H1 (cell line): ENCODE measurements around the gene LCA5L. TPM values are rescaled to one million over a fixed set of nuclear protein-coding genes. Genes with fewer than 3 reads are reported as not detected.

Experiments used
- CTCF ChIA-PET: fragments of 300-600 bp; sonication (Branson Sonifier 250); formaldehyde crosslinking; loops from one replicate; lab custom pipeline; 2021; ENCODE audit not compliant: partially characterized antibody; lab: Charles Lee
- POLR2A ChIA-PET: fragments of 300-600 bp; sonication (Branson Sonifier 250); formaldehyde crosslinking; loops from one replicate; lab custom pipeline; 2021; ENCODE audit warnings: inconsistent platforms; ENCODE audit not compliant: partially characterized antibody; lab: Charles Lee
- DNase-seq, 2 experiments: peaks; one replicate each; pipeline versions ENCODE4 v3.0.0 to v3.0.0-alpha.2; 2010 to 2022; ENCODE audit warnings: low spot score in 2 of 2, low read depth in 1 of 2, mixed read lengths in 1 of 2
- FAIRE-seq: peaks from 2 replicates; lab custom pipeline; 2011; peaks lifted over from hg19 to GRCh38; lab: Jason Lieb, UNC
- H2AFZ ChIP-seq: 2 replicates; pipeline ENCODE4 v1.8.1; 2012; ENCODE audit warnings: low read length, inconsistent platforms
- H2AK5ac ChIP-seq: 2 replicates; pipeline ENCODE4 v1.6.1; 2013; ENCODE audit warnings: low read depth, low read length
- H2BK120ac ChIP-seq: replicated peaks from 2 replicates; pipeline ENCODE3; 2013; ENCODE audit warnings: low read depth, low read length, inconsistent platforms
- H2BK12ac ChIP-seq: 2 replicates; pipeline ENCODE4 v1.6.1; 2013; ENCODE audit warnings: low read depth, low read length
- H2BK15ac ChIP-seq: 2 replicates; pipeline ENCODE4 v1.6.1; 2013; ENCODE audit warnings: low read length
- H2BK20ac ChIP-seq: 2 replicates; pipeline ENCODE4 v1.6.1; 2013; ENCODE audit warnings: low read length
- H2BK5ac ChIP-seq: 2 replicates; pipeline ENCODE4 v1.6.1; 2013; ENCODE audit warnings: low read depth, low read length
- H3K14ac ChIP-seq: 2 replicates; pipeline ENCODE4 v1.6.1; 2013; ENCODE audit warnings: inconsistent platforms; ENCODE audit not compliant: insufficient read length
- H3K18ac ChIP-seq: 2 replicates; pipeline ENCODE4 v1.6.1; 2013; ENCODE audit warnings: low read length; ENCODE audit errors: extremely low read depth
- H3K23ac ChIP-seq: 2 replicates; pipeline ENCODE4 v1.6.1; 2013; ENCODE audit warnings: inconsistent platforms; ENCODE audit not compliant: insufficient read length
- H3K23me2 ChIP-seq: 2 replicates; pipeline ENCODE4 v1.6.1; 2013; ENCODE audit warnings: low read depth, low read length
- H3K27ac ChIP-seq: 2 replicates; pipeline ENCODE4 v1.6.1; 2011; ENCODE audit warnings: low read depth, low read length, inconsistent platforms
- H3K27me3 ChIP-seq, 4 experiments: replicated peaks in 1 of 4; 1 replicate in 1 of 4; 2 replicates in 3 of 4; pipeline versions ENCODE4 v1.6.1 to v1.8.1; 2011 to 2013; ENCODE audit warnings: low read length in 3 of 4, mild to moderate bottlenecking in 3 of 4, inconsistent platforms in 2 of 4, mixed read lengths in 2 of 4, moderate library complexity in 1 of 4; ENCODE audit not compliant: control insufficient read depth in 3 of 4, insufficient read depth in 3 of 4; ENCODE audit errors: extremely low read depth in 1 of 4
- H3K36me3 ChIP-seq, 4 experiments: 2 replicates each; pipeline versions ENCODE4 v1.6.1 to v1.8.1; 2011 to 2013; ENCODE audit warnings: mild to moderate bottlenecking in 4 of 4, low read length in 3 of 4, moderate library complexity in 2 of 4, control low read depth in 1 of 4, inconsistent platforms in 1 of 4; ENCODE audit not compliant: insufficient read depth in 4 of 4, control insufficient read depth in 2 of 4
- H3K4ac ChIP-seq: replicated peaks from 2 replicates; pipeline ENCODE3; 2013; ENCODE audit warnings: low read length, low read depth, mixed read lengths, inconsistent platforms; ENCODE audit not compliant: insufficient read length
- H3K4me1 ChIP-seq, 4 experiments: replicated peaks in 1 of 4; 1 replicate in 1 of 4; 2 replicates in 3 of 4; pipeline versions ENCODE4 v1.6.1 to v1.8.1; 2011 to 2013; ENCODE audit warnings: low read length in 3 of 4, inconsistent platforms in 2 of 4, mixed read lengths in 1 of 4; ENCODE audit not compliant: insufficient read depth in 4 of 4, control insufficient read depth in 3 of 4
- H3K4me2 ChIP-seq, 2 experiments: 2 replicates each; pipeline versions ENCODE4 v1.6.1 to v1.8.1; 2011 to 2013; ENCODE audit warnings: low read depth in 2 of 2, low read length in 2 of 2, control low read depth in 1 of 2, inconsistent platforms in 1 of 2, mild to moderate bottlenecking in 1 of 2; ENCODE audit not compliant: insufficient read depth in 1 of 2
- H3K4me3 ChIP-seq, 4 experiments: fragments of 200-600, 300-600 bp in 1 of 4; sonication (generic), shearing (Covaris generic), sonication (Bioruptor Twin) in 1 of 4; 2 replicates each; pipeline versions ENCODE4 v1.5.1 to v1.8.1; 2011 to 2016; ENCODE audit warnings: low read length in 4 of 4, low read depth in 3 of 4, control low read depth in 2 of 4, inconsistent platforms in 2 of 4, mild to moderate bottlenecking in 2 of 4, mixed read lengths in 1 of 4, moderate library complexity in 1 of 4; ENCODE audit not compliant: insufficient read depth in 2 of 4; ENCODE audit errors: extremely low read depth in 1 of 4
- H3K56ac ChIP-seq: replicated peaks from 2 replicates; pipeline ENCODE3; 2013; ENCODE audit warnings: low read depth, mild to moderate bottlenecking, mixed read lengths, low read length, inconsistent platforms; ENCODE audit not compliant: insufficient read length
- H3K79me1 ChIP-seq: 2 replicates; pipeline ENCODE4 v1.6.1; 2013; ENCODE audit warnings: low read depth, low read length, control low read depth
- H3K79me2 ChIP-seq, 2 experiments: 2 replicates each; pipeline versions ENCODE4 v1.6.1 to v1.8.1; 2012 to 2013; ENCODE audit warnings: low read length in 2 of 2, mild to moderate bottlenecking in 2 of 2, inconsistent platforms in 1 of 2; ENCODE audit not compliant: insufficient read depth in 2 of 2, control insufficient read depth in 1 of 2
- H3K9ac ChIP-seq, 4 experiments: replicated peaks in 1 of 4; 1 replicate in 1 of 4; 2 replicates in 3 of 4; pipeline versions ENCODE4 v1.6.1 to v1.8.1; 2011 to 2013; ENCODE audit warnings: low read depth in 3 of 4, low read length in 3 of 4, control low read depth in 2 of 4, mild to moderate bottlenecking in 2 of 4, moderate library complexity in 2 of 4, inconsistent platforms in 1 of 4; ENCODE audit errors: extremely low read depth in 1 of 4
- H3K9me3 ChIP-seq, 2 experiments: 2 replicates each; pipeline versions ENCODE4 v1.6.1 to v1.8.1; 2012 to 2013; ENCODE audit warnings: mild to moderate bottlenecking in 2 of 2, moderate library complexity in 2 of 2, control low read depth in 1 of 2, inconsistent platforms in 1 of 2, low read depth in 1 of 2, low read length in 1 of 2, mixed read lengths in 1 of 2; ENCODE audit not compliant: insufficient read depth in 2 of 2
- H4K20me1 ChIP-seq, 2 experiments: replicated peaks in 1 of 2; 2 replicates each; pipeline versions ENCODE3 to v1.8.1; 2011 to 2013; ENCODE audit warnings: inconsistent platforms in 2 of 2, low read length in 2 of 2, mild to moderate bottlenecking in 1 of 2; ENCODE audit not compliant: insufficient read depth in 2 of 2, control insufficient read depth in 1 of 2
- H4K5ac ChIP-seq: 2 replicates; pipeline ENCODE4 v1.6.1; 2013; ENCODE audit warnings: low read length, low read depth, mixed read lengths, inconsistent platforms; ENCODE audit not compliant: insufficient read length
- H4K8ac ChIP-seq: 2 replicates; pipeline ENCODE4 v1.8.0; 2013; ENCODE audit warnings: mild to moderate bottlenecking, moderate library complexity, low read length, inconsistent platforms; ENCODE audit not compliant: insufficient read depth; ENCODE audit errors: extremely low read depth
- H4K91ac ChIP-seq: replicated peaks from 2 replicates; pipeline ENCODE3; 2013; ENCODE audit warnings: low read length, mixed read lengths, inconsistent platforms; ENCODE audit not compliant: insufficient read length
- CEBPB ChIP-seq: IDR thresholded peaks from 2 replicates; pipeline ENCODE4 v1.6.1; 2012; ENCODE audit warnings: low read depth, low read length
- CHD1 ChIP-seq: IDR thresholded peaks from 2 replicates; pipeline ENCODE4 v1.6.1; 2012; ENCODE audit warnings: low read depth, low read length, improper control_type of control experiment
- GTF2F1 ChIP-seq: IDR thresholded peaks from 2 replicates; pipeline ENCODE4 v1.6.1; 2012; ENCODE audit warnings: low read depth, low read length, improper control_type of control experiment, borderline replicate concordance
- HDAC6 ChIP-seq: IDR thresholded peaks from one replicate; pipeline ENCODE4 v1.7.1; 2012; ENCODE audit warnings: low read depth, mild to moderate bottlenecking, inconsistent platforms, low read length, moderate library complexity
- JUN ChIP-seq: IDR thresholded peaks from 2 replicates; pipeline ENCODE4 v1.6.1; 2011; ENCODE audit warnings: low read depth, mild to moderate bottlenecking, improper control_type of control experiment, low read length
- KDM4A ChIP-seq: IDR thresholded peaks from one replicate; pipeline ENCODE4 v1.7.1; 2012; ENCODE audit warnings: low read depth, mild to moderate bottlenecking, moderate library complexity, low read length, inconsistent platforms; ENCODE audit not compliant: severe bottlenecking
- NRF1 ChIP-seq: IDR thresholded peaks from 2 replicates; pipeline ENCODE4 v1.6.1; 2011; ENCODE audit warnings: mild to moderate bottlenecking, low read depth, low read length, improper control_type of control experiment
- POLR2A ChIP-seq, 2 experiments: IDR thresholded peaks; 1 replicate in 1 of 2; 2 replicates in 1 of 2; pipeline ENCODE4 v1.6.1; 2011; ENCODE audit warnings: low read depth in 2 of 2, low read length in 2 of 2, mild to moderate bottlenecking in 2 of 2; ENCODE audit errors: control extremely low read depth in 1 of 2
- RNF2 ChIP-seq: fragments of 200-900, 300-1000 bp; sonication (generic); IDR thresholded peaks from 2 replicates; pipeline ENCODE4 v1.7.1; 2016; ENCODE audit warnings: borderline replicate concordance, low read depth, mild to moderate bottlenecking, antibody characterized with exemption, low read length; ENCODE audit not compliant: poor library complexity, severe bottlenecking; ENCODE audit errors: missing control alignments
- SP4 ChIP-seq: IDR thresholded peaks from 2 replicates; pipeline ENCODE4 v1.6.1; 2012; ENCODE audit warnings: low read length, inconsistent platforms
- TAF7 ChIP-seq: optimal IDR thresholded peaks from 2 replicates; pipeline ENCODE3; 2011; ENCODE audit warnings: low read depth, mild to moderate bottlenecking, inconsistent platforms, low read length, moderate library complexity, borderline replicate concordance
- TCF12 ChIP-seq: IDR thresholded peaks from 2 replicates; pipeline ENCODE4 v1.6.1; 2011; ENCODE audit warnings: low read depth, mild to moderate bottlenecking, low read length
- WGBS, 2 experiments: shearing (Covaris generic) in 1 of 2; methylation state at CpG; one replicate each; pipeline versions ENCODE4 v1.1.6 to v1.1.7; 2013 to 2015; ENCODE audit warnings: low lambda C conversion rate in 2 of 2, mixed read lengths in 2 of 2, inconsistent platforms in 1 of 2, low coverage in 1 of 2, missing lambda C conversion rate in 1 of 2; ENCODE audit not compliant: insufficient replicate concordance in 2 of 2, insufficient coverage in 1 of 2, insufficient read length in 1 of 2; ENCODE audit errors: extremely low coverage in 1 of 2, missing lambda C conversion rate in 1 of 2; 5-methylcytosine and 5-hydroxymethylcytosine counted together
- polyA plus RNA-seq, 7 experiments: library from polyadenylated mRNA; depleted of rRNA in 3 of 7; stranded (reverse) in 5 of 7; unstranded in 2 of 7; fragments of >200 nt in 5 of 7; fragments of 200-250 nt in 2 of 7; gene quantifications; 1 replicate in 5 of 7; 2 replicates in 1 of 7; 4 replicates in 1 of 7; pipeline versions ENCODE4 v1.2.1 to v1.2.3, GENCODE V29; 2011 to 2013; ENCODE audit warnings: missing spikeins in 2 of 7, mixed read lengths in 2 of 7
- total RNA-seq: library from RNA; stranded (reverse); fragmentation: NEBNext Ultra II Directional; extraction: Animal tissue kit (Norgen Biotek cat#: 25700); gene quantifications from 2 replicates; pipeline ENCODE4 v1.2.1, GENCODE V29; 2021
- TF ChIP-seq, protein P1 (sequence below), 3 experiments: IDR thresholded peaks; 1 replicate in 2 of 3; 2 replicates in 1 of 3; pipeline versions ENCODE4 v1.5.1 to v1.6.1; 2011; ENCODE audit warnings: low read length in 3 of 3, mild to moderate bottlenecking in 3 of 3, inconsistent platforms in 2 of 3, low read depth in 1 of 3, moderate library complexity in 1 of 3; ENCODE audit not compliant: insufficient read depth in 1 of 3; ENCODE audit errors: control extremely low read depth in 1 of 3

Gene LCA5L
- total and polyA plus RNA-seq, 2 of the 8 experiments (the other 6 are each of a cell fraction or from before 2014, with no cell fraction given), result 0.11 to 0.84 TPM

DNA sequence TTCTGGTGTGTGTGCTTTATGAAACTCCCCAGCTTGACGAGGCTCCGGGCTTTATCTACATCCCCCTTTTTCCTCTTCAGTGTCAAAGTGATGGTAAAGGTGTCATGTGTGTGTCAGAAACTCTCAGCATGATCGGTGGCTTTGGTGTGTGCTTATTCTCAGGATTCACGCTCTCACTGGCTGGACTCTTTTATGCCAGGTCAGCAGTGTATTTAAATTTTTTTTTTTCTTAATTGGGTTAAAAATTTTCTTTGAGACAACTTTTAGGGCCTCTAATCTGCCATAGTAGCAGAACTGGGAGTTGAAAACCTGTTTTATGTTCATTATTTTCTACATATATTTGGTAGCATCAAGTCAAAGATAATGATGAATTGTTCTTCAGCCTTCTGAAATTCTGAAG, 27.2 kb upstream of the LCA5L start:
- H2BK15ac ChIP-seq, result no peak overlapping the region
- FAIRE-seq, result no peak
- ChIA-PET CTCF (interaction anchor here (0.6 kb wide), 1 partner anchor 82 kb away, joined by 3 read pairs; no protein-coding TSS in a partner anchor), POLR2A (no interaction called here)
- H3K9ac ChIP-seq, result no peak overlapping the region
- no peak overlapping the region for H3K4ac ChIP-seq
- no peak overlapping the region for H2BK5ac ChIP-seq
- H3K14ac ChIP-seq, result no peak overlapping the region
- no peaks in the 10 kb centered on the region for H3K9me3 ChIP-seq
- H2BK12ac ChIP-seq, result no peak overlapping the region
- H3K4me1 ChIP-seq, result no peaks in the 10 kb centered on the region; a peak in 2 of 7 replicates
- no peak for DNase-seq
- no peak overlapping the region for H4K5ac ChIP-seq
- H3K4me3 ChIP-seq, result no peak overlapping the region
- H4K20me1 ChIP-seq, result peaks cover 0 to 2% of the 10 kb centered on the region in 2 experiments
- no peak overlapping the region for H3K56ac ChIP-seq
- no peak overlapping the region for H3K4me2 ChIP-seq
- H4K91ac ChIP-seq, result no peak overlapping the region
- no peak overlapping the region for H2BK120ac ChIP-seq
- H3K18ac ChIP-seq, result no peak overlapping the region
- no peaks in the 10 kb centered on the region for H3K23me2 ChIP-seq
- no peak overlapping the region for H3K23ac ChIP-seq
- H3K79me2 ChIP-seq, result no peaks in the 10 kb centered on the region
- no peak overlapping the region for H2AFZ ChIP-seq
- H3K27me3 ChIP-seq, result no peaks in the 10 kb centered on the region
- WGBS, 2 experiments, result 90% methylated on average over 4 of the region's 4 CpGs; no CpG with 5 or more reads in 1 of the 2 experiments
- no peak overlapping the region for H3K27ac ChIP-seq
- H2AK5ac ChIP-seq, result no peak overlapping the region
- H2BK20ac ChIP-seq, result no peak overlapping the region
- H3K79me1 ChIP-seq, result no peaks in the 10 kb centered on the region
- H4K8ac ChIP-seq, result no peak overlapping the region
- no peaks in the 10 kb centered on the region for H3K36me3 ChIP-seq
- TF ChIP-seq POLR2A (IDR thresholded peaks at IDR 0.05; ENCODE audit: control extremely low read depth in 1 of 2, low read depth in 2 of 2, low read length in 2 of 2) (no peak), CHD1 (no peak), TCF12 (no peak), RNF2 (no peak), HDAC6 (no peak), TAF7 (no peak), CEBPB (no peak), GTF2F1 (no peak), SP4 (no peak), KDM4A (no peak), NRF1 (no peak), JUN (no peak)
- TF ChIP-seq, protein P1, sequence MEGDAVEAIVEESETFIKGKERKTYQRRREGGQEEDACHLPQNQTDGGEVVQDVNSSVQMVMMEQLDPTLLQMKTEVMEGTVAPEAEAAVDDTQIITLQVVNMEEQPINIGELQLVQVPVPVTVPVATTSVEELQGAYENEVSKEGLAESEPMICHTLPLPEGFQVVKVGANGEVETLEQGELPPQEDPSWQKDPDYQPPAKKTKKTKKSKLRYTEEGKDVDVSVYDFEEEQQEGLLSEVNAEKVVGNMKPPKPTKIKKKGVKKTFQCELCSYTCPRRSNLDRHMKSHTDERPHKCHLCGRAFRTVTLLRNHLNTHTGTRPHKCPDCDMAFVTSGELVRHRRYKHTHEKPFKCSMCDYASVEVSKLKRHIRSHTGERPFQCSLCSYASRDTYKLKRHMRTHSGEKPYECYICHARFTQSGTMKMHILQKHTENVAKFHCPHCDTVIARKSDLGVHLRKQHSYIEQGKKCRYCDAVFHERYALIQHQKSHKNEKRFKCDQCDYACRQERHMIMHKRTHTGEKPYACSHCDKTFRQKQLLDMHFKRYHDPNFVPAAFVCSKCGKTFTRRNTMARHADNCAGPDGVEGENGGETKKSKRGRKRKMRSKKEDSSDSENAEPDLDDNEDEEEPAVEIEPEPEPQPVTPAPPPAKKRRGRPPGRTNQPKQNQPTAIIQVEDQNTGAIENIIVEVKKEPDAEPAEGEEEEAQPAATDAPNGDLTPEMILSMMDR (IDR thresholded peaks at IDR 0.05; ENCODE audit: control extremely low read depth in 1 of 3, insufficient read depth in 1 of 3, low read depth in 1 of 3, low read length in 3 of 3), result no peak
